ENCODE results near the gene FSTL4. TPM values are rescaled to one million over a fixed set of nuclear protein-coding genes. Genes with fewer than 3 reads are reported as not detected.

FSTL4 gene
- total RNA-seq, 2 donors from 2014 or later = 0.32 to 0.89 TPM

DNA sequence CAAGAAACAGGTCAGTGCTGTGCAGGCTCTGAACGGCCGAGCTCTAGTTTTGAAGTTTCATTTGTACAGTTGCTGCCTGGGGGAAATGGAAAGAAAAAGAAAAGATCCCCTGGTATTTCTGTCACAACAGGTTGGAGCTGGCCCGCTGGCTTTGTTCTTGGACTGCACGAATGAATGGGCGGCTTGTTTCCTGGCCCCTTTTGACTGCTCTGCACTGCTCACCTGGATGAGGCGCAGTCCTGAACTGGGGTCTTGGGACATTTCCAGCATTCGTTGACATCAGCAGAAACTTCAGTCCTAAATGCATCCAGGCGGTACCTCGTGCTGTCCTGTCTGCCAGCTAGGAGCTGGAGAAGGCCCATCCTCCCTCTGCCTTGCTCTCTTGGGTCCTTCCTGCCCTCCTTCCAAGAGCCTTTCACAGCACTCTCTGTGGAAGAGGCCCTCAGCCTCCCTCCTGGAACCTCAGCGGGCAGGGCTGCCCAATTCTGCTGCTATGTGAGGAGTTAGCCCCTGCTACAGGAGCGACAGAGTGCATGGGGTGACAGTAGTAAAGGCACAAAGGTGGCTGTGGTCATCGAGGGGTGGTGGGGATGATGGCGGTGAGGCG lies 189.2 kb downstream of the FSTL4 start:
- intact Hi-C loops (cut with DNase I) = loop anchor here (10.0 kb wide), 1 partner anchor 452 kb away; no protein-coding TSS in a partner anchor
- Histone ChIP-seq H3K4me1 (no peaks in the 10 kb centered on the region), H3K27ac (no peak overlapping the region), H3K36me3 (no peaks in the 10 kb centered on the region), H3K9ac (ENCODE audit: low read depth in 2 of 2, low read length in 2 of 2) (peak overlapping the region in 1 of 2 donors; percentile 30), H3K27me3 (no peaks in the 10 kb centered on the region), H3K9me3 (no peaks in the 10 kb centered on the region), H3K4me3 (no peak overlapping the region)
- DNase-seq = no peak
- TF ChIP-seq, protein P1, sequence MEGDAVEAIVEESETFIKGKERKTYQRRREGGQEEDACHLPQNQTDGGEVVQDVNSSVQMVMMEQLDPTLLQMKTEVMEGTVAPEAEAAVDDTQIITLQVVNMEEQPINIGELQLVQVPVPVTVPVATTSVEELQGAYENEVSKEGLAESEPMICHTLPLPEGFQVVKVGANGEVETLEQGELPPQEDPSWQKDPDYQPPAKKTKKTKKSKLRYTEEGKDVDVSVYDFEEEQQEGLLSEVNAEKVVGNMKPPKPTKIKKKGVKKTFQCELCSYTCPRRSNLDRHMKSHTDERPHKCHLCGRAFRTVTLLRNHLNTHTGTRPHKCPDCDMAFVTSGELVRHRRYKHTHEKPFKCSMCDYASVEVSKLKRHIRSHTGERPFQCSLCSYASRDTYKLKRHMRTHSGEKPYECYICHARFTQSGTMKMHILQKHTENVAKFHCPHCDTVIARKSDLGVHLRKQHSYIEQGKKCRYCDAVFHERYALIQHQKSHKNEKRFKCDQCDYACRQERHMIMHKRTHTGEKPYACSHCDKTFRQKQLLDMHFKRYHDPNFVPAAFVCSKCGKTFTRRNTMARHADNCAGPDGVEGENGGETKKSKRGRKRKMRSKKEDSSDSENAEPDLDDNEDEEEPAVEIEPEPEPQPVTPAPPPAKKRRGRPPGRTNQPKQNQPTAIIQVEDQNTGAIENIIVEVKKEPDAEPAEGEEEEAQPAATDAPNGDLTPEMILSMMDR (IDR thresholded peaks at IDR 0.05) = no peak

DNA sequence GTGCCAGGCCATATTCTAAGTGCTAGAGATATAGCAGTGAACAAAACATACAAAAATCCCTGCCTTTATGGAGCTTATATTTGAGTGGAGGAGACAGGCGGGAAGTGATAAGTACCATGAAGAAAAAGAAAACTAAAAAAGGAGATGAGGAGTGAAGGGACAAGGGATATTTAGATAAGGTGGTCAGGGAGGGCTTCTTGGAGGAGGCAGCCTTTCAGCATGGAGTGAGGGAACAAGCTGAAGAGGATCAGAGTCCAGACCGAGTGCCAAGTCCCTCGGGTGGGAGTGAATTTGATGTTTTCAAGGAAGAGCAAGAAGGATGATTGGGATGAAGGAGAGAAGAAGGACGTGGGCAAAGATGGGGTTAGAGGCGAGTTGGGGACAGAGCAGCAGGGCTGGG lies 190.5 kb downstream of the FSTL4 start:
- DNase-seq = no peak
- Histone ChIP-seq H3K9me3 (no peaks in the 10 kb centered on the region), H3K36me3 (no peaks in the 10 kb centered on the region), H3K27ac (no peak overlapping the region), H3K9ac (ENCODE audit: low read depth in 2 of 2, low read length in 2 of 2) (no peak overlapping the region), H3K27me3 (no peaks in the 10 kb centered on the region), H3K4me3 (no peak overlapping the region), H3K4me1 (no peaks in the 10 kb centered on the region)
- intact Hi-C loops (cut with DNase I) = loop anchor here (10.0 kb wide), 1 partner anchor 453 kb away; no protein-coding TSS in a partner anchor
- TF ChIP-seq, protein P1 (IDR thresholded peaks at IDR 0.05) = no peak

DNA sequence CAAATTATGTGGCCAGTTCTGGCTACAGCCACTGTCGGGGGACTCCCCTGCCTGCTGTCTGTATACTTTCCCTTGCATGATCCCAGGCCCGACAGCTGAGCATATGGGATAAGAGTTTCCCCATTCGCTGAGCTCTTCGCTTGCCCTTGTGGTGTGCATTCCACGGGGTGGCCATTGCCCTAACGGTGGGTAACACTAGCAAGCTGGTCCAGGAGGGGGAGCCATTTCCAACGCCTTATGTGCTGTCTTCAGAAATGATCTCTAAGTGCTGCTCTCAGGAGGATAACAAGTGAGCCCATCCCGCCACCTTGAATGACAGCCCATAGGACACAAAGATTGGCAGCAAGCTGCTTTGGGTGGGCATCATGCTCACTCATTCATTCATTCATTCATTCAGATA lies 190.9 kb downstream of the FSTL4 start:
- DNase-seq = no peak

DNA sequence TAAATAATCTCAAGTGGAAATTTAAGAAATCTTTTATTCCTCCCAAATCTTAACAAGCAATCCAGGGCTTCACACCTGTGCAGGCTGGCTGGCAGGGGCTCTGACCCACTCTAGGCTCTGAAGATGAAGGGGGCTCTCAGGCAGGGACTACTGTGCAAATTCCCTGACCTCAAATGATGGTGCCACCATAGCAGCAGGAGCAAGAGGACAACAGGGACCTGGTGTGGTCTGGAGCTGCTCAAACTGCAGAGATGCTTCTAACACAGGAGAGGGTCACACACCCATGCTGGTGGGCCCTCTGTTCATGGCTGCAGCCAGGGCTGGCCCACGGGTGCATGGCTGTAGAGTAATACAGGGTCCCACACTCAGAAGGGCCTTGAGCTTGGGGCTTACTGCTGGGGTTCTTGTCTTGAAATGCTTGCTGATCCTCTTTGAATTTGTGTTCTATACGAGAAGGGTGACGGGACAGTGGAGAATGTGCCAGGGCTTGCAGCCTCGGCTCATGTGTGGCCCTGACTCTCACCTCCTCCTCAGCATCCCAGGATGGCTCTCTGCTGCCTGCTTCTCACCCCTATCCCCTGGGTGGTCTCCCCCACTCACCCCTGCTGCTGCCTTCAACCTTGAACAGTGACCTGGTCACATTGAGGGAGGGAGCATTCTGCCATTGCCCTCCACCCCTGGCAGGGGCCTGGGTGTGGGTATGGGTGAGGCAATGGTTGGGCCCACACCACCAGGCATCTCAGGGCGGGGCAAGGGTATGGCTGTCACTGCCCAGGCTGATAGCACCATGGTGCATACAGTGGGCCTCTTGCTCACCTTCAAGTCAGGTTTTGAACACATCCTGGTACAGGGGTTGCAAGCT lies 191.7 kb downstream of the FSTL4 start:
- Histone ChIP-seq H3K36me3 (no peaks in the 10 kb centered on the region), H3K4me3 (no peak overlapping the region), H3K4me1 (no peaks in the 10 kb centered on the region), H3K9ac (ENCODE audit: low read depth in 2 of 2, low read length in 2 of 2) (no peak overlapping the region), H3K27ac (no peak overlapping the region), H3K27me3 (no peaks in the 10 kb centered on the region), H3K9me3 (no peaks in the 10 kb centered on the region)
- intact Hi-C loops (cut with DNase I) = loop anchor here (10.0 kb wide), 1 partner anchor 454 kb away; no protein-coding TSS in a partner anchor
- TF ChIP-seq, protein P1 (IDR thresholded peaks at IDR 0.05) = no peak
- DNase-seq = no peak

More for the DNA sequence above, 190.9 kb downstream of the FSTL4 start:
- Histone ChIP-seq H3K27ac (no peak overlapping the region), H3K4me3 (no peak overlapping the region), H3K4me1 (no peaks in the 10 kb centered on the region), H3K27me3 (no peaks in the 10 kb centered on the region), H3K9me3 (no peaks in the 10 kb centered on the region), H3K9ac (ENCODE audit: low read depth in 2 of 2, low read length in 2 of 2) (no peak overlapping the region), H3K36me3 (no peaks in the 10 kb centered on the region)
- intact Hi-C loops (cut with DNase I) = loop anchor here (10.0 kb wide), 1 partner anchor 453 kb away; no protein-coding TSS in a partner anchor
- TF ChIP-seq, protein P1 (IDR thresholded peaks at IDR 0.05) = no peak

DNA sequence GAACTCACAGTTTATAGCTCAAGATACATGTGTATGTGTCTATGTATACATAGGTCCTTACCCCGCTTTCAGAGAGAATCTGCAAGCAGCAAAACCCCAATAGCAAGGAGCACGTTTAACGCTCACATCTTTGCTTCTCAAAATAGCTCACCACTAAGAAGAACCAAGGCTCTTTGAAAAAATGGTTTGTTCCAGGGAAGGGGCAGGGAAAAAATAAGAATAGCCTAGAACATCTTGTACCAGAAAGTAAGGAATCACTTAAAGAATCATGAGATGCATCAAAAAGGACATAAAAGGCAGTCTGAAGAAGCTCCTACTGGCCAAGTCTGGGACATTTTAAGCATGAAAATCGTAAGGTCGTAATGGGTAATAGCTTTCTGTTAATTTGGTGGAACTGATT lies 196.4 kb downstream of the FSTL4 start:
- DNase-seq = no peak
- H3K27ac ChIP-seq = no peak overlapping the region
- H3K4me3 ChIP-seq = no peak overlapping the region
- intact Hi-C loops (cut with DNase I) = no loop called here
- no peaks in the 10 kb centered on the region for H3K36me3 ChIP-seq
- TF ChIP-seq, protein P1 (IDR thresholded peaks at IDR 0.05) = no peak
- H3K9me3 ChIP-seq = no peaks in the 10 kb centered on the region
- H3K4me1 ChIP-seq = no peaks in the 10 kb centered on the region
- H3K9ac ChIP-seq (ENCODE audit: low read depth in 2 of 2, low read length in 2 of 2) = no peak overlapping the region
- peaks cover 5% of the 10 kb centered on the region for H3K27me3 ChIP-seq

Measured in colonic mucosa (tissue), 4 donors.